IMR-90 (cell line): ENCODE measurements around the gene DGLUCY. TPM values are rescaled to one million over a fixed set of nuclear protein-coding genes. Genes with fewer than 3 reads are reported as not detected.

Source experiments
- ATAC-seq: fragments of 200-7000 bp; cut with Tn5 transposase; 2 replicates; pipeline ENCODE4 v1.9.1; 2020; ENCODE audit warnings: low read depth, mild to moderate bottlenecking, moderate library complexity
- BruUV-seq: library from RNA; stranded (reverse); fragments of 400-500 nt; replicated peaks from 2 replicates; lab custom pipeline; 2021; lab: Mats Ljungman, UMichigan
- CTCF ChIA-PET: fragments of 300-600 bp; formaldehyde crosslinking; extraction: SDS; loops from one replicate; lab custom pipeline; 2021; ENCODE audit warnings: antibody characterized with exemption; lab: Yijun Ruan, JAX
- POLR2A ChIA-PET: fragments of 300-600 bp; sonication (Branson Sonifier 250); formaldehyde crosslinking; loops from one replicate; lab custom pipeline; 2022; ENCODE audit warnings: antibody characterized with exemption; ENCODE audit not compliant: unreplicated experiment; lab: Charles Lee
- DNase-seq: peaks from one replicate; pipeline ENCODE4 v3.0.0; 2013
- H2AFZ ChIP-seq: replicated peaks from 2 replicates; pipeline ENCODE3; 2013; ENCODE audit warnings: low read length, mild to moderate bottlenecking; ENCODE audit not compliant: poor library complexity
- H2AK5ac ChIP-seq: 2 replicates; pipeline ENCODE4 v1.6.1; 2013; ENCODE audit warnings: low read depth, low read length, inconsistent platforms
- H2AK9ac ChIP-seq: replicated peaks from 2 replicates; pipeline ENCODE3; 2013; ENCODE audit warnings: mild to moderate bottlenecking, low read depth, low read length, moderate library complexity; ENCODE audit not compliant: poor library complexity
- H2BK120ac ChIP-seq: 2 replicates; pipeline ENCODE4 v1.6.1; 2013; ENCODE audit warnings: low read depth, low read length, inconsistent platforms
- H2BK15ac ChIP-seq: 3 replicates; pipeline ENCODE4 v1.6.1; 2013; ENCODE audit warnings: low read depth, low read length, inconsistent platforms
- H2BK20ac ChIP-seq: 2 replicates; pipeline ENCODE4 v1.6.1; 2013; ENCODE audit warnings: low read depth, mild to moderate bottlenecking, inconsistent platforms, low read length, moderate library complexity
- H2BK5ac ChIP-seq: 2 replicates; pipeline ENCODE4 v1.6.1; 2013; ENCODE audit warnings: mild to moderate bottlenecking, low read depth, low read length, inconsistent platforms; ENCODE audit not compliant: poor library complexity, severe bottlenecking
- H3K14ac ChIP-seq: replicated peaks from 2 replicates; pipeline ENCODE4 v1.6.1; 2013; ENCODE audit warnings: low read depth, low read length, inconsistent platforms
- H3K18ac ChIP-seq: 2 replicates; pipeline ENCODE4 v1.6.1; 2013; ENCODE audit warnings: low read depth, low read length, control low read depth
- H3K23ac ChIP-seq: 2 replicates; pipeline ENCODE4 v1.6.1; 2013; ENCODE audit warnings: low read depth, low read length, inconsistent platforms
- H3K27ac ChIP-seq: 2 replicates; pipeline ENCODE4 v1.5.1; 2013; ENCODE audit warnings: mild to moderate bottlenecking, control low read depth, low read length; ENCODE audit not compliant: insufficient read depth
- H3K27me3 ChIP-seq: 2 replicates; pipeline ENCODE4 v1.6.1; 2013; ENCODE audit warnings: low read length; ENCODE audit not compliant: control insufficient read depth, insufficient read depth
- H3K36me3 ChIP-seq: 2 replicates; pipeline ENCODE4 v1.6.1; 2013; ENCODE audit warnings: low read length, mixed read lengths; ENCODE audit not compliant: control insufficient read depth, insufficient read depth
- H3K4ac ChIP-seq: 2 replicates; pipeline ENCODE4 v1.6.1; 2013; ENCODE audit warnings: low read depth, low read length, inconsistent platforms
- H3K4me1 ChIP-seq: 2 replicates; pipeline ENCODE4 v1.6.1; 2013; ENCODE audit warnings: low read length, mixed read lengths; ENCODE audit not compliant: control insufficient read depth, insufficient read depth
- H3K4me2 ChIP-seq: 2 replicates; pipeline ENCODE4 v1.6.1; 2013; ENCODE audit warnings: low read depth, mild to moderate bottlenecking, control low read depth, low read length, moderate library complexity
- H3K4me3 ChIP-seq: 2 replicates; pipeline ENCODE4 v1.5.1; 2013; ENCODE audit warnings: low read depth, mild to moderate bottlenecking, control low read depth, low read length, moderate library complexity; ENCODE audit not compliant: insufficient read depth
- H3K56ac ChIP-seq: 2 replicates; pipeline ENCODE4 v1.6.1; 2013; ENCODE audit warnings: low read length, inconsistent platforms; ENCODE audit not compliant: insufficient read depth; ENCODE audit errors: extremely low read depth
- H3K79me1 ChIP-seq, 2 experiments: 2 replicates each; pipeline ENCODE4 v1.6.1; 2013; ENCODE audit warnings: low read length in 2 of 2, inconsistent platforms in 1 of 2, low read depth in 1 of 2
- H3K9ac ChIP-seq: 2 replicates; pipeline ENCODE4 v1.6.1; 2013; ENCODE audit warnings: low read depth, low read length, control low read depth
- H3K9me1 ChIP-seq: 2 replicates; pipeline ENCODE4 v1.6.1; 2013; ENCODE audit warnings: low read length, inconsistent platforms; ENCODE audit not compliant: insufficient read depth
- H3K9me3 ChIP-seq: 2 replicates; pipeline ENCODE4 v1.6.1; 2013; ENCODE audit warnings: low read length; ENCODE audit not compliant: control insufficient read depth, insufficient read depth
- H4K20me1 ChIP-seq: 2 replicates; pipeline ENCODE4 v1.6.1; 2013; ENCODE audit warnings: low read length, inconsistent platforms; ENCODE audit not compliant: insufficient read depth
- H4K5ac ChIP-seq: 2 replicates; pipeline ENCODE4 v1.6.1; 2013; ENCODE audit warnings: mild to moderate bottlenecking, low read depth, low read length, control low read depth
- H4K8ac ChIP-seq, 2 experiments: 2 replicates each; pipeline ENCODE4 v1.6.1; 2013; ENCODE audit warnings: low read depth in 2 of 2, low read length in 2 of 2, control low read depth in 1 of 2, inconsistent platforms in 1 of 2
- H4K91ac ChIP-seq: 2 replicates; pipeline ENCODE4 v1.6.1; 2013; ENCODE audit warnings: low read depth, low read length, inconsistent platforms; ENCODE audit not compliant: insufficient read depth
- CHD1 ChIP-seq: IDR thresholded peaks from 2 replicates; pipeline ENCODE4 v1.6.1; 2012; ENCODE audit warnings: low read depth, low read length, improper control_type of control experiment
- ELK1 ChIP-seq: fragments of 150-350 bp; IDR thresholded peaks from 2 replicates; pipeline ENCODE4 v1.6.1; 2016; ENCODE audit warnings: low read depth, mild to moderate bottlenecking, low read length, moderate library complexity, borderline replicate concordance
- WGBS, 2 experiments: methylation state at CpG; one replicate each; pipeline versions ENCODE4 v1.1.5 to v1.1.7; 2013; ENCODE audit warnings: missing lambda C conversion rate in 2 of 2; ENCODE audit not compliant: insufficient read length in 1 of 2; ENCODE audit errors: extremely low coverage in 2 of 2; 5-methylcytosine and 5-hydroxymethylcytosine counted together
- dilution Hi-C: fragments of 300-500 bp; cut with HindIII; formaldehyde crosslinking; loops from one replicate; pipeline ENCODE4 v1.14.3; 2018; ENCODE audit warnings: low sequenced_read_pairs; ENCODE audit not compliant: unreplicated experiment
- in situ Hi-C: fragments of 300-500 bp; cut with MboI; formaldehyde crosslinking; loops from 3 replicates; pipeline ENCODE4 v1.14.3; 2019; ENCODE audit warnings: low sequenced_read_pairs, inconsistent platforms, mixed read lengths
- intact Hi-C: fragments of 100-400 bp; cut with micrococcal nuclease; formaldehyde crosslinking; loops from 2 replicates; pipeline ENCODE4 v1.10.0; 2022
- polyA plus RNA-seq, 3 experiments: library from polyadenylated mRNA; depleted of rRNA; stranded (reverse); fragments of >200 nt; gene quantifications; 2 replicates each; pipeline ENCODE4 v1.2.3, GENCODE V29; 2012; ENCODE audit warnings: low replicate concordance in 1 of 3
- total RNA-seq: library from RNA; depleted of rRNA; stranded (reverse); fragments of >200 nt; gene quantifications from 2 replicates; pipeline ENCODE4 v1.2.3, GENCODE V29; 2012

DGLUCY gene
- total and polyA plus RNA-seq, 2 of the 4 experiments (the other 2 are of a cell fraction), result 8.5 to 13.3 TPM

GRCh38 chr14:91202234-91202974, 88.5 kb downstream of the DGLUCY start:
- Histone ChIP-seq H3K9me1 (0 out of 2 replicates have a peak, but pooled peaks cover 4% of the 10 kb centered on the region), H4K5ac (no peak overlapping the region), H3K18ac (no peak overlapping the region), H2AK9ac (peak overlapping the region; percentile 14), H3K4me2 (no peak overlapping the region), H3K14ac (no peak overlapping the region), H2AK5ac (no peak overlapping the region), H3K4ac (no peak overlapping the region), H3K56ac (no peak overlapping the region), H2BK5ac (no peak overlapping the region), H3K4me3 (no peak overlapping the region), H4K20me1 (no peaks in the 10 kb centered on the region), H2BK120ac (no peak overlapping the region), H3K4me1 (no peaks in the 10 kb centered on the region), H3K27ac (no peak overlapping the region), H3K36me3 (peaks cover 14% of the 10 kb centered on the region), H2BK20ac (no peak overlapping the region), H3K23ac (no peak overlapping the region), H2BK15ac (no peak overlapping the region), H3K79me1 (no peaks in the 10 kb centered on the region), H3K27me3 (no peaks in the 10 kb centered on the region), H4K91ac (no peak overlapping the region), H4K8ac (no peak overlapping the region), H3K9ac (no peak overlapping the region), H2AFZ (peak overlapping the region; percentile 8), H3K9me3 (no peaks in the 10 kb centered on the region)
- WGBS, 2 experiments, result 47% methylated on average over 3 of the region's 15 CpGs; no CpG with 5 or more reads in 1 of the 2 experiments
- intact Hi-C loops (no loop called here), in situ Hi-C loops (no loop called here), dilution Hi-C loops (no loop called here)
- ATAC-seq (no peak), DNase-seq (no peak)
- ChIA-PET CTCF (no interaction called here), POLR2A (no interaction called here)
- TF ChIP-seq ELK1 (no peak), CHD1 (no peak)
- BruUV-seq, result no TSS peak
